Vagina (tissue), 2 donors: ENCODE results near the gene CEND1. TPM values are rescaled to one million over a fixed set of nuclear protein-coding genes. Genes with fewer than 3 reads are reported as not detected.

Source experiments
- DNase-seq, 2 donors: peaks; one replicate each; pipeline ENCODE4 v3.0.0-alpha.2; 2017; ENCODE audit errors: extremely low spot score in 2 of 2
- H3K27ac ChIP-seq: fragments of 200-600 bp; sonication (generic); one replicate; pipeline ENCODE4 v1.5.1; 2019
- H3K27me3 ChIP-seq: fragments of 200-600 bp; sonication (generic); one replicate; pipeline ENCODE4 v1.5.1; 2019
- H3K36me3 ChIP-seq, 2 donors: fragments of 200-600 bp; sonication (generic); one replicate each; pipeline ENCODE4 v1.5.1; 2017 to 2019
- H3K4me1 ChIP-seq: fragments of 200-600 bp; sonication (generic); one replicate; pipeline ENCODE4 v1.5.1; 2019
- H3K4me3 ChIP-seq, 2 donors: fragments of 200-600 bp; sonication (generic); 1 replicate in 1 of 2; 2 replicates in 1 of 2; pipeline ENCODE4 v1.5.1; 2016 to 2019
- H3K9me3 ChIP-seq: fragments of 200-600 bp; sonication (generic); one replicate; pipeline ENCODE4 v1.5.1; 2019
- CTCF ChIP-seq, 3 experiments: fragments of 450-650 bp in 2 of 3; fragments of 200-600 bp in 1 of 3; sonication (generic) in 1 of 3; IDR thresholded peaks; one replicate each; pipeline ENCODE4 v1.5.1; 2017 to 2019; ENCODE audit warnings: antibody characterized with exemption in 3 of 3, mild to moderate bottlenecking in 2 of 3, moderate library complexity in 2 of 3
- POLR2A ChIP-seq, 2 donors: fragments of 450-650 bp; IDR thresholded peaks; one replicate each; pipeline ENCODE4 v1.6.1; 2017; ENCODE audit warnings: antibody characterized with exemption in 2 of 2, mild to moderate bottlenecking in 2 of 2, moderate library complexity in 2 of 2
- POLR2AphosphoS5 ChIP-seq, 2 donors: sonication (generic); formaldehyde crosslinking; IDR thresholded peaks; one replicate each; pipeline ENCODE4 v1.9.0; 2017; ENCODE audit warnings: antibody characterized with exemption in 2 of 2, mild to moderate bottlenecking in 2 of 2, low read depth in 1 of 2; ENCODE audit not compliant: insufficient read depth in 1 of 2
- intact Hi-C: fragments of 100-400 bp; cut with DNase I; formaldehyde crosslinking; loops from one replicate; pipeline ENCODE4 v1.15.1; 2023
- total RNA-seq: library from RNA; depleted of rRNA; stranded (reverse); fragments of >200 nt; gene quantifications from one replicate; pipeline ENCODE4 v1.2.3, GENCODE V29; 2016

CEND1 gene
- total RNA-seq, 1 donor from 2014 or later: 1.7 TPM

- Histone ChIP-seq H3K4me3 (no peak overlapping the region), H3K4me1 (peaks cover 23% of the 10 kb centered on the region), H3K27ac (no peak overlapping the region), H3K36me3 (peaks cover 0 to 20% of the 10 kb centered on the region in 2 donors), H3K9me3 (no peaks in the 10 kb centered on the region), H3K27me3 (no peaks in the 10 kb centered on the region)
- intact Hi-C loops: no loop called here
- DNase-seq: no peak
- TF ChIP-seq POLR2A (IDR thresholded peaks at IDR 0.05): no peak
- no peak for TF ChIP-seq POLR2AphosphoS5 (IDR thresholded peaks at IDR 0.05; ENCODE audit: insufficient read depth in 1 of 2, low read depth in 1 of 2)
- TF ChIP-seq CTCF (IDR thresholded peaks at IDR 0.05): no peak
These were observed 17.2 kb downstream of the CEND1 start for GRCh38 chr11:772429-773390.

- no peak overlapping the region for H3K27ac ChIP-seq
- peaks cover 0 to 21% of the 10 kb centered on the region in 2 donors for H3K36me3 ChIP-seq
These were observed 18.2 kb downstream of the CEND1 start for GRCh38 chr11:771617-772204.

GRCh38 chr11:770642-771616 is 19.0 kb downstream of the CEND1 start:
- Histone ChIP-seq H3K4me3 (no peak overlapping the region), H3K27me3 (no peaks in the 10 kb centered on the region), H3K36me3 (peaks cover 0 to 29% of the 10 kb centered on the region in 2 donors), H3K4me1 (peaks cover 12% of the 10 kb centered on the region), H3K27ac (no peak overlapping the region), H3K9me3 (no peaks in the 10 kb centered on the region)
- no peak for DNase-seq
- TF ChIP-seq POLR2A (IDR thresholded peaks at IDR 0.05) (no peak), POLR2AphosphoS5 (IDR thresholded peaks at IDR 0.05; ENCODE audit: insufficient read depth in 1 of 2, low read depth in 1 of 2) (no peak), CTCF (IDR thresholded peaks at IDR 0.05) (no peak)
- intact Hi-C loops: no loop called here

More at GRCh38 chr11:771617-772204, 18.2 kb downstream of the CEND1 start:
- Histone ChIP-seq H3K4me3 (no peak overlapping the region), H3K9me3 (no peaks in the 10 kb centered on the region), H3K4me1 (peaks cover 20% of the 10 kb centered on the region), H3K27me3 (no peaks in the 10 kb centered on the region)
- intact Hi-C loops: no loop called here
- no peak for DNase-seq
- TF ChIP-seq POLR2A (IDR thresholded peaks at IDR 0.05) (no peak), POLR2AphosphoS5 (IDR thresholded peaks at IDR 0.05; ENCODE audit: insufficient read depth in 1 of 2, low read depth in 1 of 2) (no peak), CTCF (IDR thresholded peaks at IDR 0.05) (no peak)

GRCh38 chr11:769887-770641 is 19.8 kb downstream of the CEND1 start:
- TF ChIP-seq CTCF (IDR thresholded peaks at IDR 0.05) (no peak), POLR2A (IDR thresholded peaks at IDR 0.05) (no peak), POLR2AphosphoS5 (IDR thresholded peaks at IDR 0.05; ENCODE audit: insufficient read depth in 1 of 2, low read depth in 1 of 2) (no peak)
- Histone ChIP-seq H3K9me3 (no peaks in the 10 kb centered on the region), H3K4me1 (peaks cover 4% of the 10 kb centered on the region), H3K27me3 (no peaks in the 10 kb centered on the region), H3K36me3 (peaks cover 0 to 31% of the 10 kb centered on the region in 2 donors), H3K27ac (no peak overlapping the region), H3K4me3 (no peak overlapping the region)
- no peak for DNase-seq
- intact Hi-C loops: no loop called here
